HepG2 (cell line): ENCODE measurements around the gene CRABP1.

Source experiments
- CCDC6 ChIP-seq: sonication (generic); formaldehyde crosslinking; IDR thresholded peaks from 2 replicates; pipeline ENCODE4 v1.8.1; 2022; ENCODE audit warnings: mild to moderate bottlenecking, missing genetic modification reagents, moderate library complexity
- MZF1 ChIP-seq: sonication (generic); formaldehyde crosslinking; IDR thresholded peaks from 2 replicates; pipeline ENCODE4 v1.8.1; 2023; ENCODE audit warnings: mild to moderate bottlenecking, missing genetic modification reagents, borderline replicate concordance
- POLR2AphosphoS5 ChIP-seq: IDR thresholded peaks from 2 replicates; pipeline ENCODE4 v1.6.1; 2012; ENCODE audit warnings: low read depth, low read length
- RNF2 ChIP-seq: fragments of 450-650 bp; conservative IDR thresholded peaks from 2 replicates; pipeline ENCODE4 v1.6.1; 2016; ENCODE audit warnings: low read depth
- ZNF619 ChIP-seq: sonication (generic); formaldehyde crosslinking; IDR thresholded peaks from 2 replicates; pipeline ENCODE4 v1.4.0; 2020; ENCODE audit warnings: mild to moderate bottlenecking, missing genetic modification reagents
- TF ChIP-seq, protein P1 (sequence below): IDR thresholded peaks from 2 replicates; pipeline ENCODE4 v1.6.1; 2012; ENCODE audit warnings: inconsistent platforms
- TF ChIP-seq, protein P2 (sequence below): fragments of 450-650 bp; IDR thresholded peaks from 2 replicates; pipeline ENCODE4 v1.6.1; 2017; ENCODE audit warnings: mild to moderate bottlenecking

DNA sequence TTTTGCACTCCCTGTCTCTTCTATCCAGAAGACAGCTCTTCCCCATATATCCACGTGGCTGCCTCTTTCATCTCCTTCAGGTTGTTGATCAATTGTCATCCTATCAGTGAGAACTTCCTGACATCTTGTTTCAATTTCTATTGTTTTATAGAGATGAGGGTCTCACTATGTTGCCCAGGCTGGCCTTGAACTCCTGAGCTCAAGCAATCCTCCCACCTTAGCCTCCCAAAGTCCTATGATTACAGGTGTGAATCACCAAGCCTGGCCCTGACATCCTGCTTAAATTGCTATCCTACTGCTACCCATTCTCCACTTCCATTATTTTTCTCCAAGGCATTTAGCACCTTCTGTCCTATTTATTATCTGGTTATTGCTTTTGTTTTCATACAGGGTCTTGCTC, 53.0 kb downstream of the CRABP1 start:
- TF ChIP-seq ZNF619 (CRISPR knock-in tag): no peak
- TF ChIP-seq, protein P1, sequence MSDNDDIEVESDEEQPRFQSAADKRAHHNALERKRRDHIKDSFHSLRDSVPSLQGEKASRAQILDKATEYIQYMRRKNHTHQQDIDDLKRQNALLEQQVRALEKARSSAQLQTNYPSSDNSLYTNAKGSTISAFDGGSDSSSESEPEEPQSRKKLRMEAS: no peak
- TF ChIP-seq, protein P2, sequence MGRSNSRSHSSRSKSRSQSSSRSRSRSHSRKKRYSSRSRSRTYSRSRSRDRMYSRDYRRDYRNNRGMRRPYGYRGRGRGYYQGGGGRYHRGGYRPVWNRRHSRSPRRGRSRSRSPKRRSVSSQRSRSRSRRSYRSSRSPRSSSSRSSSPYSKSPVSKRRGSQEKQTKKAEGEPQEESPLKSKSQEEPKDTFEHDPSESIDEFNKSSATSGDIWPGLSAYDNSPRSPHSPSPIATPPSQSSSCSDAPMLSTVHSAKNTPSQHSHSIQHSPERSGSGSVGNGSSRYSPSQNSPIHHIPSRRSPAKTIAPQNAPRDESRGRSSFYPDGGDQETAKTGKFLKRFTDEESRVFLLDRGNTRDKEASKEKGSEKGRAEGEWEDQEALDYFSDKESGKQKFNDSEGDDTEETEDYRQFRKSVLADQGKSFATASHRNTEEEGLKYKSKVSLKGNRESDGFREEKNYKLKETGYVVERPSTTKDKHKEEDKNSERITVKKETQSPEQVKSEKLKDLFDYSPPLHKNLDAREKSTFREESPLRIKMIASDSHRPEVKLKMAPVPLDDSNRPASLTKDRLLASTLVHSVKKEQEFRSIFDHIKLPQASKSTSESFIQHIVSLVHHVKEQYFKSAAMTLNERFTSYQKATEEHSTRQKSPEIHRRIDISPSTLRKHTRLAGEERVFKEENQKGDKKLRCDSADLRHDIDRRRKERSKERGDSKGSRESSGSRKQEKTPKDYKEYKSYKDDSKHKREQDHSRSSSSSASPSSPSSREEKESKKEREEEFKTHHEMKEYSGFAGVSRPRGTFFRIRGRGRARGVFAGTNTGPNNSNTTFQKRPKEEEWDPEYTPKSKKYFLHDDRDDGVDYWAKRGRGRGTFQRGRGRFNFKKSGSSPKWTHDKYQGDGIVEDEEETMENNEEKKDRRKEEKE: no peak
- no peak for TF ChIP-seq RNF2
- no peak for TF ChIP-seq CCDC6
- TF ChIP-seq MZF1: no peak
- TF ChIP-seq POLR2AphosphoS5: no peak
